HEK293 (cell line): Measurements from ENCODE around the gene GPD1.

Source experiments
- CTCF ChIA-PET: fragments of 350-600 bp; formaldehyde crosslinking; extraction: SDS; loops from one replicate; lab custom pipeline; 2021; ENCODE audit warnings: antibody characterized with exemption; lab: Yijun Ruan, JAX
- POLR2A ChIA-PET: fragments of 300-600 bp; formaldehyde crosslinking; extraction: SDS; loops from one replicate; lab custom pipeline; 2020; ENCODE audit warnings: antibody characterized with exemption, inconsistent platforms; lab: Yijun Ruan, JAX
- H3K27ac ChIP-seq: fragments of 200-500 bp; sonication (Bioruptor generic); 2 replicates; pipeline ENCODE4 v1.5.1; 2014; ENCODE audit warnings: low read depth, low read length, control low read depth, inconsistent platforms; ENCODE audit errors: extremely low read depth
- H3K36me3 ChIP-seq, 2 experiments: fragments of 200-500 bp in 1 of 2; sonication (Bioruptor generic) in 1 of 2; 1 replicate in 1 of 2; 2 replicates in 1 of 2; pipeline ENCODE4 v1.5.1; 2014 to 2017; ENCODE audit warnings: inconsistent platforms in 2 of 2, low read length in 2 of 2; ENCODE audit not compliant: control insufficient read depth in 2 of 2, insufficient read depth in 1 of 2
- H3K4me1 ChIP-seq: fragments of 200-500 bp; sonication (Bioruptor generic); 2 replicates; pipeline ENCODE4 v1.5.1; 2014; ENCODE audit warnings: mild to moderate bottlenecking, low read length, inconsistent platforms; ENCODE audit not compliant: control insufficient read depth, insufficient read depth
- H3K4me3 ChIP-seq: 2 replicates; pipeline ENCODE4 v1.5.1; 2011; ENCODE audit warnings: low read depth, mild to moderate bottlenecking, control low read depth, low read length, moderate library complexity
- H3K9me3 ChIP-seq: fragments of 200-500 bp; sonication (Bioruptor generic); 2 replicates; pipeline ENCODE4 v1.5.1; 2014; ENCODE audit warnings: low read depth, low read length, inconsistent platforms; ENCODE audit not compliant: control insufficient read depth, insufficient read depth
- GFI1B ChIP-seq: fragments of 450-650 bp; formaldehyde crosslinking; IDR thresholded peaks from 2 replicates; pipeline ENCODE4 v1.5.1; 2016; ENCODE audit warnings: missing biosample characterization, missing genetic modification characterization
- HIC1 ChIP-seq: fragments of 450-650 bp; formaldehyde crosslinking; IDR thresholded peaks from 2 replicates; pipeline ENCODE4 v1.5.1; 2016; ENCODE audit warnings: missing biosample characterization, missing genetic modification characterization
- IKZF3 ChIP-seq: fragments of 450-650 bp; IDR thresholded peaks from 2 replicates; pipeline ENCODE4 v1.5.0; 2018; ENCODE audit warnings: missing biosample characterization, mild to moderate bottlenecking, missing genetic modification characterization, moderate library complexity
- KLF17 ChIP-seq: fragments of 450-650 bp; formaldehyde crosslinking; IDR thresholded peaks from 2 replicates; pipeline ENCODE4 v1.5.1; 2016; ENCODE audit warnings: missing biosample characterization, missing genetic modification characterization
- KLF9 ChIP-seq: fragments of 450-650 bp; formaldehyde crosslinking; IDR thresholded peaks from 2 replicates; pipeline ENCODE4 v1.5.1; 2016; ENCODE audit warnings: missing biosample characterization, missing genetic modification characterization, low read depth
- YY1 ChIP-seq: fragments of 450-650 bp; formaldehyde crosslinking; IDR thresholded peaks from 2 replicates; pipeline ENCODE4 v1.5.1; 2018; ENCODE audit warnings: missing biosample characterization, missing genetic modification characterization
- ZBTB44 ChIP-seq: fragments of 450-650 bp; IDR thresholded peaks from 2 replicates; pipeline ENCODE4 v1.5.1; 2018; ENCODE audit warnings: missing biosample characterization, mild to moderate bottlenecking, missing genetic modification characterization
- ZFP41 ChIP-seq: fragments of 450-650 bp; formaldehyde crosslinking; IDR thresholded peaks from 2 replicates; pipeline ENCODE4 v1.5.1; 2016; ENCODE audit warnings: missing biosample characterization, missing genetic modification characterization, borderline replicate concordance
- ZNF155 ChIP-seq: fragments of 450-650 bp; formaldehyde crosslinking; IDR thresholded peaks from 2 replicates; pipeline ENCODE4 v1.5.1; 2016; ENCODE audit warnings: missing biosample characterization, missing genetic modification characterization
- ZNF2 ChIP-seq: fragments of 450-650 bp; formaldehyde crosslinking; IDR thresholded peaks from 2 replicates; pipeline ENCODE4 v1.5.1; 2016; ENCODE audit warnings: missing biosample characterization, missing genetic modification characterization
- ZNF26 ChIP-seq: fragments of 450-650 bp; formaldehyde crosslinking; IDR thresholded peaks from 2 replicates; pipeline ENCODE4 v1.5.1; 2016; ENCODE audit warnings: missing biosample characterization, missing genetic modification characterization
- ZNF302 ChIP-seq: fragments of 450-650 bp; formaldehyde crosslinking; IDR thresholded peaks from 2 replicates; pipeline ENCODE4 v1.5.1; 2016; ENCODE audit warnings: missing biosample characterization, missing genetic modification characterization, low read depth
- ZNF350 ChIP-seq: fragments of 450-650 bp; formaldehyde crosslinking; IDR thresholded peaks from 2 replicates; pipeline ENCODE4 v1.5.0; 2017; ENCODE audit warnings: missing biosample characterization, mild to moderate bottlenecking, missing genetic modification characterization
- ZNF366 ChIP-seq: fragments of 450-650 bp; formaldehyde crosslinking; conservative IDR thresholded peaks from 2 replicates; pipeline ENCODE4 v1.5.1; 2016; ENCODE audit warnings: missing biosample characterization, missing genetic modification characterization
- ZNF423 ChIP-seq: fragments of 450-650 bp; formaldehyde crosslinking; IDR thresholded peaks from 2 replicates; pipeline ENCODE4 v1.5.1; 2016; ENCODE audit warnings: missing biosample characterization, missing genetic modification characterization
- ZNF473 ChIP-seq: fragments of 450-650 bp; formaldehyde crosslinking; IDR thresholded peaks from 2 replicates; pipeline ENCODE4 v1.5.1; 2017; ENCODE audit warnings: missing biosample characterization, missing genetic modification characterization
- ZNF561 ChIP-seq: fragments of 450-650 bp; IDR thresholded peaks from 2 replicates; pipeline ENCODE4 v1.5.1; 2018; ENCODE audit warnings: missing biosample characterization, missing genetic modification characterization, borderline replicate concordance
- ZNF639 ChIP-seq: fragments of 450-650 bp; formaldehyde crosslinking; IDR thresholded peaks from 2 replicates; pipeline ENCODE4 v1.5.1; 2016; ENCODE audit warnings: missing biosample characterization, missing genetic modification characterization
- ZNF658 ChIP-seq: fragments of 450-650 bp; formaldehyde crosslinking; IDR thresholded peaks from 2 replicates; pipeline ENCODE4; 2016; ENCODE audit warnings: missing biosample characterization, missing genetic modification characterization
- ZNF768 ChIP-seq: fragments of 450-650 bp; formaldehyde crosslinking; IDR thresholded peaks from 2 replicates; pipeline ENCODE4 v1.5.1; 2018; ENCODE audit warnings: missing biosample characterization, mild to moderate bottlenecking, missing genetic modification characterization
- ZSCAN18 ChIP-seq: fragments of 450-650 bp; formaldehyde crosslinking; IDR thresholded peaks from 2 replicates; pipeline ENCODE4 v1.5.1; 2016; ENCODE audit warnings: missing biosample characterization, missing genetic modification characterization

GPD1 gene

GRCh38 chr12:50061946-50062686, 41.7 kb upstream of the GPD1 start:
- CTCF ChIA-PET: interaction anchor here (0.6 to 7.2 kb wide), 4 partner anchors 8 to 95 kb away, joined by 3 to 51 read pairs (median 28); no protein-coding TSS in a partner anchor
- no peak overlapping the region for H3K27ac ChIP-seq
- POLR2A ChIA-PET: interaction anchor here (0.5 kb wide), 1 partner anchor 54 kb away, joined by 4 read pairs; no protein-coding TSS in a partner anchor
- H3K36me3 ChIP-seq: peaks cover 0 to 47% of the 10 kb centered on the region in 2 experiments; a peak in 1 of 3 replicates
- H3K9me3 ChIP-seq: no peaks in the 10 kb centered on the region
- TF ChIP-seq KLF17 (tag by site-specific recombination) (no peak), ZNF350 (tag by site-specific recombination) (no peak), ZNF155 (tag by site-specific recombination) (no peak)
- TF ChIP-seq, all 188 proteins: peak for 0
- Histone ChIP-seq H3K4me3 (no peak overlapping the region), H3K4me1 (no peaks in the 10 kb centered on the region; the same call in 1 of the 2 replicates)

GRCh38 chr12:50062728-50063460, 40.9 kb upstream of the GPD1 start:
- CTCF ChIA-PET: interaction anchor here (0.6 to 7.2 kb wide), 5 partner anchors 7 to 1871 kb away, joined by 3 to 51 read pairs (median 16); no protein-coding TSS in a partner anchor
- Histone ChIP-seq H3K27ac (no peak overlapping the region), H3K4me3 (no peak overlapping the region), H3K36me3 (peaks cover 0 to 47% of the 10 kb centered on the region in 2 experiments; a peak in 1 of 3 replicates), H3K9me3 (no peaks in the 10 kb centered on the region), H3K4me1 (no peaks in the 10 kb centered on the region; the same call in 1 of the 2 replicates)
- POLR2A ChIA-PET: no interaction called here
- TF ChIP-seq ZSCAN18 (tag by site-specific recombination): no peak
- TF ChIP-seq ZNF658 (tag by site-specific recombination): no peak
- no peak for TF ChIP-seq HIC1 (tag by site-specific recombination)
- TF ChIP-seq ZNF302 (tag by site-specific recombination): no peak
- TF ChIP-seq ZNF561 (tag by site-specific recombination): no peak
- no peak for TF ChIP-seq ZNF473 (tag by site-specific recombination)
- no peak for TF ChIP-seq ZNF2 (tag by site-specific recombination)
- TF ChIP-seq IKZF3: no peak
- TF ChIP-seq ZNF639 (tag by site-specific recombination): no peak
- TF ChIP-seq ZNF768 (tag by site-specific recombination): no peak
- no peak for TF ChIP-seq YY1
- no peak for TF ChIP-seq ZBTB44 (tag by site-specific recombination)
- TF ChIP-seq ZNF366 (tag by site-specific recombination): no peak
- TF ChIP-seq KLF9 (tag by site-specific recombination): no peak
- no peak for TF ChIP-seq ZFP41 (tag by site-specific recombination)
- no peak for TF ChIP-seq ZNF26 (tag by site-specific recombination)
- TF ChIP-seq GFI1B (tag by site-specific recombination): no peak
- no peak for TF ChIP-seq ZNF423 (tag by site-specific recombination)
